GM12878 (cell line): ENCODE data around the gene SMARCC1. TPM values are rescaled to one million over a fixed set of nuclear protein-coding genes. Genes with fewer than 3 reads are reported as not detected.

Experiments
- ATAC-seq: fragments of 200-7000 bp; cut with Tn5 transposase; 3 replicates; pipeline ENCODE4 v1.9.1; 2020; ENCODE audit warnings: mild to moderate bottlenecking, moderate library complexity
- BruUV-seq: library from RNA; stranded (reverse); fragments of 400-500 nt; replicated peaks from 2 replicates; lab custom pipeline; 2021; lab: Mats Ljungman, UMichigan
- CTCF ChIA-PET: fragments of 300-600 bp; sonication (Branson Sonifier 250); formaldehyde crosslinking; extraction: SDS; loops from one replicate; lab custom pipeline; 2021; ENCODE audit warnings: inconsistent platforms; lab: Yijun Ruan, JAX
- POLR2A ChIA-PET: fragments of 350-600 bp; formaldehyde crosslinking; extraction: SDS; loops from one replicate; lab custom pipeline; 2021; ENCODE audit warnings: inconsistent platforms; lab: Charles Lee
- RAD21 ChIA-PET: fragments of 300-600 bp; sonication (Branson Sonifier 250); formaldehyde crosslinking; loops from one replicate; lab custom pipeline; 2023; ENCODE audit warnings: antibody characterized with exemption; ENCODE audit not compliant: unreplicated experiment; lab: Charles Lee
- SMC1A ChIA-PET: fragments of 300-600 bp; sonication (Branson Sonifier 250); formaldehyde crosslinking; loops from one replicate; lab custom pipeline; 2023; ENCODE audit not compliant: unreplicated experiment, uncharacterized antibody; lab: Charles Lee
- DNase-seq: peaks from one replicate; pipeline ENCODE4 v3.0.0-alpha.2; 2011; ENCODE audit warnings: low read depth, low spot score
- FAIRE-seq: peaks from 3 replicates; lab custom pipeline; 2011; peaks lifted over from hg19 to GRCh38; lab: Jason Lieb, UNC
- H2AFZ ChIP-seq: 2 replicates; pipeline ENCODE4 v1.6.0; 2011; ENCODE audit warnings: low read depth, low read length, control low read depth; ENCODE audit not compliant: control insufficient read depth
- H3K27ac ChIP-seq: 2 replicates; pipeline ENCODE4 v1.5.1; 2011; ENCODE audit warnings: control low read depth; ENCODE audit not compliant: control insufficient read depth, insufficient read depth
- H3K27me3 ChIP-seq, 2 experiments: replicated peaks in 1 of 2; 2 replicates each; pipeline versions ENCODE4 v1.6.0 to v1.6.1; 2011; ENCODE audit warnings: low read length in 1 of 2; ENCODE audit not compliant: control insufficient read depth in 2 of 2, insufficient read depth in 2 of 2
- H3K36me3 ChIP-seq, 2 experiments: 2 replicates each; pipeline ENCODE4 v1.5.1; 2011; ENCODE audit warnings: low read length in 1 of 2; ENCODE audit not compliant: control insufficient read depth in 2 of 2, insufficient read depth in 2 of 2
- H3K4me1 ChIP-seq: 2 replicates; pipeline ENCODE4 v1.6.1; 2011; ENCODE audit warnings: mild to moderate bottlenecking, low read length, moderate library complexity, mixed read lengths; ENCODE audit not compliant: control insufficient read depth, insufficient read depth
- H3K4me2 ChIP-seq: 2 replicates; pipeline ENCODE4 v1.6.0; 2011; ENCODE audit warnings: control low read depth; ENCODE audit not compliant: control insufficient read depth, insufficient read depth
- H3K4me3 ChIP-seq: fragments of 200-600 bp; sonication (generic); 2 replicates; pipeline ENCODE4 v1.5.1; 2016
- H3K79me2 ChIP-seq: 2 replicates; pipeline ENCODE4 v1.6.0; 2011; ENCODE audit warnings: low read length; ENCODE audit not compliant: control insufficient read depth, insufficient read depth
- H3K9ac ChIP-seq: 2 replicates; pipeline ENCODE4 v1.8.0; 2011; ENCODE audit warnings: low read length, control low read depth, mixed read lengths; ENCODE audit not compliant: control insufficient read depth, insufficient read depth
- H3K9me3 ChIP-seq: replicated peaks from 3 replicates; pipeline ENCODE4 v1.5.1; 2011; ENCODE audit warnings: mild to moderate bottlenecking, low read length; ENCODE audit not compliant: control insufficient read depth, insufficient read depth
- H4K20me1 ChIP-seq: 2 replicates; pipeline ENCODE4 v1.6.0; 2011; ENCODE audit not compliant: control insufficient read depth, insufficient read depth
- CBX3 ChIP-seq: fragments of 200-600 bp; sonication (generic); IDR thresholded peaks from 2 replicates; pipeline ENCODE4 v1.6.1; 2016; ENCODE audit warnings: low read depth, borderline replicate concordance
- KDM1A ChIP-seq: fragments of 200-600 bp; sonication (generic); IDR thresholded peaks from 2 replicates; pipeline ENCODE4 v1.6.1; 2016; ENCODE audit warnings: borderline replicate concordance
- RAD21 ChIP-seq: IDR thresholded peaks from 2 replicates; pipeline ENCODE4 v1.6.1; 2011; ENCODE audit warnings: mild to moderate bottlenecking, low read depth, low read length, moderate library complexity; ENCODE audit not compliant: insufficient read depth
- WGBS: methylation state at CpG from one replicate; pipeline ENCODE4 v1.1.6; 2016; ENCODE audit warnings: low lambda C conversion rate; ENCODE audit not compliant: insufficient replicate concordance, insufficient coverage; ENCODE audit errors: missing lambda C conversion rate; 5-methylcytosine and 5-hydroxymethylcytosine counted together
- in situ Hi-C: fragments of 300-500 bp; cut with MboI; formaldehyde crosslinking; loops from 9 replicates; pipeline ENCODE4 v1.14.3; 2018; ENCODE audit warnings: mixed read lengths
- intact Hi-C: fragments of 100-400 bp; cut with micrococcal nuclease; formaldehyde crosslinking; loops from one replicate; pipeline ENCODE4 v1.14.2; 2022; ENCODE audit not compliant: unreplicated experiment
- polyA plus RNA-seq, 11 experiments: library from polyadenylated mRNA; depleted of rRNA in 4 of 11; unstranded in 6 of 11; stranded (reverse) in 5 of 11; fragments of >200 nt; fragmentation: Nextera tagmentation in 4 of 11; fragmentation: Illumina TruSeq in 1 of 11; extraction: Ambion mirVana in 4 of 11; extraction: Trizol in 1 of 11; gene quantifications; 1 replicate in 1 of 11; 2 replicates in 10 of 11; pipeline versions ENCODE4 v1.2.1 to v1.2.3, GENCODE V29; 2011 to 2016; ENCODE audit warnings: inconsistent platforms in 2 of 11, missing spikeins in 2 of 11, low read depth in 1 of 11
- total RNA-seq, 4 experiments: library from RNA; depleted of rRNA in 3 of 4; stranded (reverse); fragments of >200 nt in 3 of 4; fragmentation: Illumina TruSeq in 1 of 4; extraction: Trizol in 1 of 4; gene quantifications; 2 replicates each; pipeline versions ENCODE4 v1.2.1 to v1.2.3, GENCODE V29; 2013 to 2021
- TF ChIP-seq, protein P1 (sequence below): fragments of 450-650 bp; IDR thresholded peaks from 2 replicates; pipeline ENCODE4 v1.6.1; 2014; ENCODE audit warnings: mild to moderate bottlenecking
- TF ChIP-seq, protein P2 (sequence below): fragments of 150-350 bp; IDR thresholded peaks from 2 replicates; pipeline ENCODE4 v1.6.1; 2016; ENCODE audit warnings: low read depth, low read length
- TF ChIP-seq, protein P3 (sequence below): fragments of 450-650 bp; IDR thresholded peaks from 2 replicates; pipeline ENCODE4 v1.6.1; 2016; ENCODE audit warnings: mild to moderate bottlenecking, moderate library complexity, borderline replicate concordance
- TF ChIP-seq, protein P4 (sequence below): fragments of 450-650 bp; IDR thresholded peaks from 2 replicates; pipeline ENCODE4 v1.6.1; 2017; ENCODE audit warnings: borderline replicate concordance

The SMARCC1 gene
- total and polyA plus RNA-seq, 10 of the 15 experiments (the other 5 are each of a cell fraction or from before 2014, with no cell fraction given) = 26.6 to 147 (median 57.1) TPM

DNA sequence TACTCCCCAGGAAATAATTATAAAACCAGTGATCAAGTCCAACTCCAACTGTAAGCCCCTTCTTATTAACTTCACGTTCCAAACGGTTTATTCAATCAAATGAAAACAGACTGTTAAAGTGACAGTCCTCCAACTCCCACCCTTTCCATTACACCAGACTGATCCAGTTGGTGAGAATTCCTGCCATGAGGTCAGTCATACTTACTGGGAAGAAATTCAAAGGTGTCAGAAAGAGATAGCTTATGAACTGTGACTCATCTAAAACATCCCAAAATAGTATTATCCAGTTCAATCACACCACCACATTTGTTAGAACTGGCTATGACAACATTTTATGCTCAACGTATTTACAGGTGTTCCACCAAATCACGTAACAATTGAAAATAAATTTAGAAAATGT, 19.5 kb downstream of the SMARCC1 start:
- RAD21 ChIA-PET = no interaction called here
- SMC1A ChIA-PET = interaction anchor here (0.8 kb wide), 1 partner anchor 39 kb away, joined by 3 read pairs; no protein-coding TSS in a partner anchor
- FAIRE-seq (no peak), DNase-seq (no peak), ATAC-seq (no peak)
- Histone ChIP-seq H3K4me3 (no peak overlapping the region), H3K79me2 (peaks cover 34% of the 10 kb centered on the region), H3K27ac (no peak overlapping the region), H4K20me1 (no peaks in the 10 kb centered on the region), H3K4me1 (peaks cover 3% of the 10 kb centered on the region), H2AFZ (no peak overlapping the region), H3K9ac (no peak overlapping the region), H3K27me3 (no peaks in the 10 kb centered on the region), H3K36me3 (peaks cover 6 to 7% of the 10 kb centered on the region in 2 experiments; a peak in 3 of 4 replicates), H3K9me3 (no peaks in the 10 kb centered on the region), H3K4me2 (0 out of 2 replicates have a peak overlapping the region, but pooled peaks have one; percentile 38)
- WGBS = 42% methylated on average over 4 of the region's 4 CpGs
- in situ Hi-C loops (no loop called here), intact Hi-C loops (no loop called here)
- CTCF ChIA-PET = interaction anchor here (0.6 to 0.8 kb wide), 2 partner anchors 23 to 46 kb away, joined by 3 read pairs; no protein-coding TSS in a partner anchor
- POLR2A ChIA-PET = interaction anchor here (0.7 kb wide), 1 partner anchor 9 kb away, joined by 3 read pairs; no protein-coding TSS in a partner anchor
- TF ChIP-seq RAD21 (no peak), CBX3 (no peak), KDM1A (no peak)
- TF ChIP-seq, protein P1, sequence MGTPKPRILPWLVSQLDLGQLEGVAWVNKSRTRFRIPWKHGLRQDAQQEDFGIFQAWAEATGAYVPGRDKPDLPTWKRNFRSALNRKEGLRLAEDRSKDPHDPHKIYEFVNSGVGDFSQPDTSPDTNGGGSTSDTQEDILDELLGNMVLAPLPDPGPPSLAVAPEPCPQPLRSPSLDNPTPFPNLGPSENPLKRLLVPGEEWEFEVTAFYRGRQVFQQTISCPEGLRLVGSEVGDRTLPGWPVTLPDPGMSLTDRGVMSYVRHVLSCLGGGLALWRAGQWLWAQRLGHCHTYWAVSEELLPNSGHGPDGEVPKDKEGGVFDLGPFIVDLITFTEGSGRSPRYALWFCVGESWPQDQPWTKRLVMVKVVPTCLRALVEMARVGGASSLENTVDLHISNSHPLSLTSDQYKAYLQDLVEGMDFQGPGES = no peak
- TF ChIP-seq, protein P2, sequence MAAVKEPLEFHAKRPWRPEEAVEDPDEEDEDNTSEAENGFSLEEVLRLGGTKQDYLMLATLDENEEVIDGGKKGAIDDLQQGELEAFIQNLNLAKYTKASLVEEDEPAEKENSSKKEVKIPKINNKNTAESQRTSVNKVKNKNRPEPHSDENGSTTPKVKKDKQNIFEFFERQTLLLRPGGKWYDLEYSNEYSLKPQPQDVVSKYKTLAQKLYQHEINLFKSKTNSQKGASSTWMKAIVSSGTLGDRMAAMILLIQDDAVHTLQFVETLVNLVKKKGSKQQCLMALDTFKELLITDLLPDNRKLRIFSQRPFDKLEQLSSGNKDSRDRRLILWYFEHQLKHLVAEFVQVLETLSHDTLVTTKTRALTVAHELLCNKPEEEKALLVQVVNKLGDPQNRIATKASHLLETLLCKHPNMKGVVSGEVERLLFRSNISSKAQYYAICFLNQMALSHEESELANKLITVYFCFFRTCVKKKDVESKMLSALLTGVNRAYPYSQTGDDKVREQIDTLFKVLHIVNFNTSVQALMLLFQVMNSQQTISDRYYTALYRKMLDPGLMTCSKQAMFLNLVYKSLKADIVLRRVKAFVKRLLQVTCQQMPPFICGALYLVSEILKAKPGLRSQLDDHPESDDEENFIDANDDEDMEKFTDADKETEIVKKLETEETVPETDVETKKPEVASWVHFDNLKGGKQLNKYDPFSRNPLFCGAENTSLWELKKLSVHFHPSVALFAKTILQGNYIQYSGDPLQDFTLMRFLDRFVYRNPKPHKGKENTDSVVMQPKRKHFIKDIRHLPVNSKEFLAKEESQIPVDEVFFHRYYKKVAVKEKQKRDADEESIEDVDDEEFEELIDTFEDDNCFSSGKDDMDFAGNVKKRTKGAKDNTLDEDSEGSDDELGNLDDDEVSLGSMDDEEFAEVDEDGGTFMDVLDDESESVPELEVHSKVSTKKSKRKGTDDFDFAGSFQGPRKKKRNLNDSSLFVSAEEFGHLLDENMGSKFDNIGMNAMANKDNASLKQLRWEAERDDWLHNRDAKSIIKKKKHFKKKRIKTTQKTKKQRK = no peak
- TF ChIP-seq, protein P3, sequence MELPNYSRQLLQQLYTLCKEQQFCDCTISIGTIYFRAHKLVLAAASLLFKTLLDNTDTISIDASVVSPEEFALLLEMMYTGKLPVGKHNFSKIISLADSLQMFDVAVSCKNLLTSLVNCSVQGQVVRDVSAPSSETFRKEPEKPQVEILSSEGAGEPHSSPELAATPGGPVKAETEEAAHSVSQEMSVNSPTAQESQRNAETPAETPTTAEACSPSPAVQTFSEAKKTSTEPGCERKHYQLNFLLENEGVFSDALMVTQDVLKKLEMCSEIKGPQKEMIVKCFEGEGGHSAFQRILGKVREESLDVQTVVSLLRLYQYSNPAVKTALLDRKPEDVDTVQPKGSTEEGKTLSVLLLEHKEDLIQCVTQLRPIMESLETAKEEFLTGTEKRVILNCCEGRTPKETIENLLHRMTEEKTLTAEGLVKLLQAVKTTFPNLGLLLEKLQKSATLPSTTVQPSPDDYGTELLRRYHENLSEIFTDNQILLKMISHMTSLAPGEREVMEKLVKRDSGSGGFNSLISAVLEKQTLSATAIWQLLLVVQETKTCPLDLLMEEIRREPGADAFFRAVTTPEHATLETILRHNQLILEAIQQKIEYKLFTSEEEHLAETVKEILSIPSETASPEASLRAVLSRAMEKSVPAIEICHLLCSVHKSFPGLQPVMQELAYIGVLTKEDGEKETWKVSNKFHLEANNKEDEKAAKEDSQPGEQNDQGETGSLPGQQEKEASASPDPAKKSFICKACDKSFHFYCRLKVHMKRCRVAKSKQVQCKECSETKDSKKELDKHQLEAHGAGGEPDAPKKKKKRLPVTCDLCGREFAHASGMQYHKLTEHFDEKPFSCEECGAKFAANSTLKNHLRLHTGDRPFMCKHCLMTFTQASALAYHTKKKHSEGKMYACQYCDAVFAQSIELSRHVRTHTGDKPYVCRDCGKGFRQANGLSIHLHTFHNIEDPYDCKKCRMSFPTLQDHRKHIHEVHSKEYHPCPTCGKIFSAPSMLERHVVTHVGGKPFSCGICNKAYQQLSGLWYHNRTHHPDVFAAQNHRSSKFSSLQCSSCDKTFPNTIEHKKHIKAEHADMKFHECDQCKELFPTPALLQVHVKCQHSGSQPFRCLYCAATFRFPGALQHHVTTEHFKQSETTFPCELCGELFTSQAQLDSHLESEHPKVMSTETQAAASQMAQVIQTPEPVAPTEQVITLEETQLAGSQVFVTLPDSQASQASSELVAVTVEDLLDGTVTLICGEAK = no peak
- TF ChIP-seq, protein P4, sequence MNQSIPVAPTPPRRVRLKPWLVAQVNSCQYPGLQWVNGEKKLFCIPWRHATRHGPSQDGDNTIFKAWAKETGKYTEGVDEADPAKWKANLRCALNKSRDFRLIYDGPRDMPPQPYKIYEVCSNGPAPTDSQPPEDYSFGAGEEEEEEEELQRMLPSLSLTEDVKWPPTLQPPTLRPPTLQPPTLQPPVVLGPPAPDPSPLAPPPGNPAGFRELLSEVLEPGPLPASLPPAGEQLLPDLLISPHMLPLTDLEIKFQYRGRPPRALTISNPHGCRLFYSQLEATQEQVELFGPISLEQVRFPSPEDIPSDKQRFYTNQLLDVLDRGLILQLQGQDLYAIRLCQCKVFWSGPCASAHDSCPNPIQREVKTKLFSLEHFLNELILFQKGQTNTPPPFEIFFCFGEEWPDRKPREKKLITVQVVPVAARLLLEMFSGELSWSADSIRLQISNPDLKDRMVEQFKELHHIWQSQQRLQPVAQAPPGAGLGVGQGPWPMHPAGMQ = no peak
- BruUV-seq = no TSS peak
